GM21515 (cell line): ENCODE data around the gene NPAS3.

Source experiments
- ATAC-seq: cut with Tn5 transposase; IDR thresholded peaks from one replicate; pipeline ENCODE4 v1.9.1; 2021; ENCODE audit not compliant: unreplicated experiment

Gene NPAS3

DNA sequence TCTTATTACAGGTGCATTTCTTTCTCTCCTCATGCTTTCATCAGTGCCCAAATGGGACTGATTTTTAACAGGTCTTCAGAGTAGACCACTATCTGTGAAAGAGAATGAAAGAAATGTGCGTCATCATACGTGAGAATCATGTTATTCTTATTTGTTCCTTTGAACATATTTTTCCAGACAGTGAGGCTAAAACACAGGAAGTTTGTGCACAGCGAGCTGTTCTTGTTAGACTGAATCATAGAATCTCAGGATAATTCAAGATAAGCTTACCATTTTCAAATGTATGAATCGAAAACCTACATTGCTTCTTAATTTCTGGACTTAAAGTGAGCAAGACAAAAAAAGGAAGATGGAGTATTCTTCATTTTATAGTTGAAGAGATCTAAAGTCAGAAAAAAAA, 629.1 kb downstream of the NPAS3 start:
- ATAC-seq = no peak

DNA sequence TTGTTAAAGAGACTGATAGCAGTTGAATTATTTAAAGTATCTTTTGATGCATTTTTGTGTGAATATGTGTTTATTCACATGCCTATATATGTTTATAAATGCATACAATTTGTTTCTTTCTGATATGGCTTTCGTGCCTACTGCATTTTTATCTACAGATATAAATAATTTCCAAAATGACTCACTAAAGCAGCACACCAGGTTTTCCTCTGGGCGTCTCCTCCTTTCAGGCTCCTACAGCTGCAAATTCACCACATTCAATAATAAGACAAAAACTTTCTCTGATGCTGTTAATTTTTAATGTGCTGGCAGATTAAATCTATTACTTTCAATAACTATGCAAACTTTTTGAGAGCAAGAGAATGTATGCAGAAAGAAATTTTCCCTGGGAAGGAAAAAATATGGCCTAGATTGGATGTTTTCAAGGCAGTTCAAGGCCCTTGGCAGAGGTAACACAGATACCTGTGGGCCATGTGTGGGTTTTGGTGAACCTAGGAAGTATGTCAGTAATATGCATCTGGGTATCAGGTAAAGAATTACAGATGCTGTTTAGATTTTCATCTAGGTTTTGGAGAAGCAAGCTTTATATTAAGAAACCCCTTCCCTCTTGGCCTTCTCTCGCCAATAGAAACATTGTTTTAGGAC, 630.4 kb downstream of the NPAS3 start:
- no peak for ATAC-seq

DNA sequence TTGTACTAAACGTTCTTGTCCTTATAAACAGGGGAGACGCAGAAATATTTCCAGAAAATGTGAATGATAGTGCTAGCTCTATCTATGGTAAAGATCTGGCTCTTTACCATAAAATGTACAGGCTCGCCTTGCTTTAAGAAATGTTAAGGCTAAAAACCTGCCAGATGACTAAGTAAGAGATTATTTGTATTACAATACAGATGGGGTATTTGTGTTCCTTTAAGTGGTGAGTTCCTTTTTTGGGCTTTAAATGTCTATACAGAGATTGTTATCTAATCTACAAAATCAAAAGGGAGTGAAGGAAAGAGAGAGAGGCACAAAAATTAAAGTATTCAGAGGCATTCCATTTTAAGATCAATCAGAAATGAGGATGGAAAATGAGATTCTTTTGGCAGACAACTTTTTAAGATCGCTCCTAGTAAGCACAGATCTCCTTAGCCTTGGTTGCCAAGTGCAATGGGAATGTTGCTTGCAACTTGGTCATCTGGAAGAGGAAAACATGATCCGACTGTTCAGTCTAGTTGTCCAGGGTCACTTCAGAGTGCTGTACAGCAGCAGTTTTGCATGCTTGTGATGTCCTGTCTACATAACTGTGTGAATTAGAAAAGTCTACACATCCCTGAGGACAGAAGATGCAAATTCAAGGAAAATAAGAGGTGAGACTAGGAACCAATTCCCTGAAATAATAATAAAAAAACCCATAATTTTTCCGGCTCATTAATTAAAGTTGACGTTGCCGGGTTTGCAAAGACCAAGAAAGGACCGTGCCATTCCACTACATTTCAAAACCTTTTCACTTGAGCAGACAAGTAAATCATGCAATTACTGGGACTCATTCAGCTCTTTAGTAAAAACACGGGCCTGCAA, 631.4 kb downstream of the NPAS3 start:
- no peak for ATAC-seq

DNA sequence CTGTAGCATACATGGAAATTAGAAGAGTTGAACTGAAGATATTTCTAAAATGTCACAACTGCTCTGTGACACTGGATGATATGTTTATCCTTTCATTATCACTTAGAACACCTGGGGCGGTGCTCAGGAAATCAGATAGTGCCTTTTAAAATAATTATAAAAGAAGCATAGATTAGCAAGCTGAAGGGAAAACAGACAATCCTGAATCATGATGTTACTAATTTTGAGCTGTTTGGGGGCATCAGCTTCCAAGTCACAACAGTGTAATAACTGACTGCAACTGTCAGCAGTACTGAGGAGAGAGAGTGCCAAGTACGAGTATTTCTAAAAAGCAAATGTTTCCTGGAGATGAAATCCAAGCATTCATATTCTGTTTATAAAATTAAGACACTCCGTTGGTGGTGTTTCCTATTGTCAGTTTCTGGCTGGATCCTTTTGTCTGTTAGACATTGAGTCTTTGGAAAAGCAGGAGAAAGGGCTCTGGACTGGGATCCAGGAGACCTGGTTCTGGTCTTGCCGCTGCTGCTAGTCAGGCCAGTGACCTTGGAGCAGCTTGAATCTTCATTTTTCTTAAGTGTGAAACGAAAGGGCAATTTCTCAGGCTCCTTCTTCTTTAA, 632.1 kb downstream of the NPAS3 start:
- ATAC-seq = no peak

DNA sequence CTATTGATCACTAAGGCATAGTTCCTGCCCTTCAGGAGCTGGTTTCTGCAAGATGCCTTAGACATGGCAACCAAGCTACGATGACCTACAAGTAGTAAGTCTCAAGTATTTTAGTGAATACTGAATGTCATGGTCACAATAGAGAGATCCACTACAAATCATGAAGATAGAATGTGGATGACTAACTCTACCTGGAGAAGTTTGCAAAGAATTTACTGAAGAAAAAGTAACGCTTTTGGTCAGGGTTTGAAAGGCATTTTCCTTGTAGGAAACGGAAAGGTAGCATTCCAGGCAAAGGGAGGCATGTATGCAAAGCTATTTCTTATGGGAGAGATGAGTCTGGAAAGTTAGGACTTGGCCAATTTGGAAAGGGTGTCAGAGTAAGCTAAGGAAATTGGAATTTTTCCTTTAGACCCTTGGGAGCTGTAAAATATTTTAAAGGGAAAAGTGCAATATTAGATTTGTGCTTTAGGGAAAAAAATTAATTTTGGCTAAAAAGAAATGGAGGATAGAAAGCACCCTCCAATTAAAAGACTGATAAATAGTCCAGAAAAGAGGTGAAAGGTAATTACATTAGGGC, 634.7 kb downstream of the NPAS3 start:
- no peak for ATAC-seq

DNA sequence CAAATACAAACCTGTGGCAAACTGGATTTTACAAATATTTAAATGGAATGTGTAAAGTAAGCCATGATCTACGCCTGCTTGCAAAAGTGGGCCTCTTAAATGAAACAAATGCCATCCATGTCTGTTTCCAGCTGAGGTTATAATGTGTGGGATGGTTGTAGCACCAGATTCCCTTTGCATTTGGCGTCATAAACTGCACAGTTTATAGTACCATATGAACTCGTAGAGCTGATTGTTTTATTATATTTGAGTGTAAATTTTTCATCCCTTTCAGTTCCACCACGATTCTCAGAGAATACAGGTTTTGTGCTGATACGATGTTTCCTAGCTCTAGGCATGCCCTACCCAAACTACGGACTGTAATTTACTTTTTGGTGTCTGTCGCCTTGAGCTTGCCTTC, 637.3 kb downstream of the NPAS3 start:
- ATAC-seq = no peak

DNA sequence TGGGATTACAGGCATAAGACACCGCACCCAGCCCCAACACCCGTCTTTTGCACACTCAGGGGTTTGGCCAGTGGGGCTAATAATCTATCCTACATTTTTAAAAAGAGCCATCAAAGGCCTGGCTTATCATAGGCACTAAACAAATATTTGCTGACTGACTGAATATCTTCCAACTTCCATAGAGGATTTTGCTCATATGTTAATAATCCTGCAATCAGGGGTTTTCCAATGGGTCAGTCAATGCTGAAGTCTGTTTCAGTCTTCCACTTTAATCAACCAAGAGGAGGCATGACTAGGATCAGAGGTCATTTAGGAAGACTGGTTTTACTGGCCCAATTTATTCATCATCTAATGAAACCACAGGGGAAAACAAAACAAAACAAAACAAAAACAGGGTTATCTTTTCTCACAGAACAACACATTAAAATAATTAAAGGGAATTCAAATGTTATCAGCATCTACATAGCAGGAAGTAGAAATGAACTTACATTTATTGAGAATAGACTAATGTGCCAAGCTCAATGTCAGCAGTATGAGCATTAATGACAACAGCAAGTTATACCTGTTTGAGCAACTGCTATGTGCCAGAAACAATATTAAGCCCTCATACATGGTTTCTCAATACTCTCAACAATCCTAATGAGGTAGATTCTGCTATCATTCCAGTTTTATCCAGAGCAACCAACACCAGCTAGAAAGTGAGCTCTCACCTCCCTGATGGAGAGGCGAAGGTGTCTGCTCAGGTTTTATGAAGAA, 640.0 kb downstream of the NPAS3 start:
- no peak for ATAC-seq

DNA sequence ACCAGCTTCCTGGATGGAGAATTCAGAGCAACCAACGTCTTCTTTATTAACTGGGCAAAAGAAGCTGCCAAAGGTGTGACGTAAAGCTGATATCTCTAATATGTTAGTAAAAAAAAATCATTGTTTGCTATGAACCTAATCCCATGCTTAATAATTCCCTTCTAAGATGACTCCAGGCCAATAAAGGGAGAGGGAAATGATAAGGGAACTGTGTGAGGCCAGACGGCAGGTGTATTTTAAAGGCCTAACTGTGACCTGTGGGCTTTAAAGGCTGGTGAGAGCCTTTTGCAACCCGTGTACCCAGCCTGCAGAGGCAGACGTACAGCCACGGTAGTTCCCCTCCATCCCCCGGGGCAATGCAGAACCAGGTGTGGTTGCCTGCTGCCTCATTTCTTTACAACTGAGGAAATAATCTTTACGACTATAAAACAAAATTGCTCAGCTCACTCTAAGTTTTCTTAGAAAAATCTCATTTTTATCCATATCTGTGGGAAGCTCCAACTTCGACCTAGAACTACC, 641.6 kb downstream of the NPAS3 start:
- no peak for ATAC-seq

DNA sequence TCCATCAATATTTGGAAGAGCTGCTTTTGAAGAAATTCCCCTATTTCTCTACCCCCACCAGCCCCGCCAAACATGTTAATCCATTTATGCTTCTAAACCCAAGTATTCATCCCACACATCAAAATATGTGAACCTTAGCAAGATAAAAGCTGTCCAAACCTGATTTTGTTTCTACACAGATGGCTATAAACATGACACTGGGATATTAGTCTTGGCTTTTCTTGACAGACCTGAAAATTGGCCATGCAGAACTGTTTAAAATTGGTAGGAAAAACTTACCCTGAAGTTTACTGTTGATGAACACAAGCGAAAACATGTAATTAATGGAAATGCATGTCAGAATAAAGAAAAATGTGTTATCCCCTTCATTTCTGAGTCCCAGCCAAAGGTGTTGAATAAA, 642.2 kb downstream of the NPAS3 start:
- ATAC-seq = no peak

DNA sequence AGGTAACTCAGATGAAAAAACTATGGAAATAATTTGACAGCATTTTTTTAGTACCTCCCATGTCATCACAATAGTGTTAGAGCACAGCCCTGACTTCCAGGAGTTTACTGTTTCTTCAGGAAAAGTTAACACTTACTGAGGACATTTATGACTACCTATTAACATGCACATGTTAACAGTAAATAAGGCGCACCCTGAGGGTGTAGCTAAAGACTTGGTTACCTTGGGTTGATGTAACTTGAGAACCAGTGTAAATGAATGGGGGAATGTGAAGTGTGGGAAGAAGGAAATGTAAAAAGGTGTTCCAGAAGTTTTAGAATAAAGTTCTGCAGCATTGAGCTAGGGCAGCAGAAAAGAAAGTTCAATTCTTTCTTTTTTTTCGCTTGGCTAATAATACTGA, 646.0 kb downstream of the NPAS3 start:
- no peak for ATAC-seq

DNA sequence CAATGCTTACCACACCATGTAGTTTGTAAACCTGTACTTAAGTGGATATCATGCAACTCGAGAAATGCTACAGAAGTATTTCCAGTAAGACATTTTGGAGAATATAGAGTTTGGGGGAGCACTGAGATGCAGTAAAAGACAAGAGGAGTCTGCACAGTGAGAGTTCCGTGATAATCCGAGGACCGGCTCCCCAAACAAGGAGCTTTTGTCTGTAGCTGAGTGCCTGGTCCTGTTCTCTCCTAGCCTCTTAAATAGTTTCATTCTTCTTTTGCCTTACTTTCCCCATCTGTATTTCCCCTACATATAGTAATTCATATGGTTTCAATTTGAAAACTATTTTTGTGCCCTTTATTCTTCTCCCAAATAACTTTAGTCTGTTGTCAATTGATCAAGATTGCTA, 648.1 kb downstream of the NPAS3 start:
- ATAC-seq = no peak

DNA sequence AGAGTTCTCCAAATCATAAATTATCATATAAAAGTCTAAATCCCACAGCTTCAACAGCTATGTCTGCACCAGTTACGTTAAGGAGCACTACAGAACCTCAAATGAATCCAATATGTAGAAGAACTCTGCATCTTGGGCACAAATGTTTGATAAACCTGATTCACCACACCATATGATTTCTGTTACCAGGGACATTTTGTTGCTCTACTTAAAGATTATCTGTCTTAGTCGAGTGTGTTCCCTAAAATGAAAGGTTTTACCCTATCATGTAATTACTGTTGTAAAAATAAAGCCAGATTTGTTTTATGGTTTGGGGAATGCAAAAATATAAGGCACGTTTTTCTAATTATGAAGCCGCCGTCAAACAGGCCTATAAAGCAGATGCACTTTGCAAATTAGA, 649.1 kb downstream of the NPAS3 start:
- ATAC-seq = no peak

DNA sequence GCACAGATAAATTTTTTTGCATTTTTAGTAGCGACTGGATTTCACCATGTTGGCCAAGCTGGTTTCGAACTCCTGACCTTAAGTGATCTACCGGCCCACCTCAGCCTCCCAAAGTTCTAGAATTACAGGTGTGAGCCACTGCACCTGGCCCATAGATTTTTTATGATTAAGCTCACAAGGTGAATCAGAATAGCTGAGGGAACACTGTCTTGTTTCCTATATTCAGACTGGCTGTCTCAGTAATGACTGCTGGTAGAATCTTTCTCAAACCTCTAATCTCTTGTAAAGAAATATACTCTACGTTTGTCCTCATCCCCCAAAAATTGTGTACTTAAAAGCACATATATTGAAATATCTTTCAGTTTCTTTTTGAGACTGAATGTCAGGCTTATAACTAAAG, 650.1 kb downstream of the NPAS3 start:
- no peak for ATAC-seq

DNA sequence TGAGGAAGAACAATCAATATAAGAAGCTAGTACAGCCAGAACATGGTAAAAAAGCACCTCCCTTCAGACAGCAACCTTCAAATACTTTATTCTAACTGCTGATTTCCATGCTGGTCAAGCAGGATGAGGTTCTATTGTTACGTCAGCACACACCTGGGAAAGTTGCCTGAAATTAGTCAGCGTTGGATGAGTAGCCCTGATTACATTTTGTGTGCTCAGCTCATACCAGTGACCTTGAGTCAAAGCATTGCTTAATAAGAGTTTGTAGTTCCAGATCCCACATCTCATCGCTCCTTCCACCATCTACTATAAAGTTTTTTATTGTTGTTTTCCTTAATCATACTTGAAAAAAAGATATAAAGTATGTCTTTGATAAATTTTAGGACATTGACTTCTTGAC, 650.7 kb downstream of the NPAS3 start:
- ATAC-seq = no peak

DNA sequence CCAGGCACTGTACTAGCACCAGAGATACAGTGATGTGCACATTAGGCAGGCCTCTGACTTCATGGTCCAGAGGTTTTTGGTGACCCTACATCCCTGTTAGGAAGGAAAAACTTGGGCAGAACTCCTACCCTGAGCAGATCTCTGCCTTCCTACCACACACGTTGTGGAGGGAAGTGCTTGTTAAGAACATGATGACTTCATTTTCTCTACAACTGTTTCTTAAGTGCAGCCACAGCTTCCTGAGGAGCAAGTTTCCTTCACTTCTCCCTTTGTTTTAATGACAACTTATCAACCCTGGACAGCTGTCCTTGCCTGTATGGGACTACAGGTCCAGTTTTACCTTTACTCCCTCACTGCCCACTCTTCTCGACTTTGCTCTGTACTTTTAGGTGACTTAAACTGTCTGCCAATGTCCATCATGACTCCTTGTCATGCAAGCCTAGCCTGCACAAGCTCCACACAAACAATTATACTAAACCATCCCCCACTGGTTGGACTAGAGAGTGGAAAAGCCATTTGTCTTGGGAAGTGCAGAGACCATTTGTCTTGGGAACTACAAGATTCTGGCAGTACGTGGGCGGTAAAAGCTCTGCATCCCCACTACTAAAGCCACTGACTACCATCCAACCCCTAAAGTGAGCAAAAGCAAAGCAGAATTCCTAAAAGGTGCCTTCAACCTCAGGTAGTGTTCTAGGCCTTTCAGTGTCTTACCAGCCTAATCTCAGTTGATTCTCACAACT, 652.4 kb downstream of the NPAS3 start:
- no peak for ATAC-seq

DNA sequence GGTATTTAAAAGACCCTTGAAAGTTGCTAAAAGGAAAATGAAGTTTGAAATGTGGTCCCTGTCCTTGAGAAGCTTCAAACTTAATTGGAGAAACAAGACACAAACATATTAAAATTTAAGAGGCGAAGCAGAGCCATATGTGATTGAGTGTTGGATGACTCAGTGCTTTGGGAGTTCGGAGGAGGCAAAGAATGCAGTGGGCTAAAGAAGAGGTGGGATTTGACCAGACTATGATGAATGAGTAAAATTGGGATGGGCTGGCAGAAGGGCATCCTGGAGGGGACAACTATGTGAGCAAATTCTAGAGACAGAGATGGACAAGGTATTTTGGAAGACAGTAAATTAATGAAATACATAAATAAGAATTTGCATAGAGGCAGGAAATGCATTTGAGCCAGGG, 653.6 kb downstream of the NPAS3 start:
- no peak for ATAC-seq

DNA sequence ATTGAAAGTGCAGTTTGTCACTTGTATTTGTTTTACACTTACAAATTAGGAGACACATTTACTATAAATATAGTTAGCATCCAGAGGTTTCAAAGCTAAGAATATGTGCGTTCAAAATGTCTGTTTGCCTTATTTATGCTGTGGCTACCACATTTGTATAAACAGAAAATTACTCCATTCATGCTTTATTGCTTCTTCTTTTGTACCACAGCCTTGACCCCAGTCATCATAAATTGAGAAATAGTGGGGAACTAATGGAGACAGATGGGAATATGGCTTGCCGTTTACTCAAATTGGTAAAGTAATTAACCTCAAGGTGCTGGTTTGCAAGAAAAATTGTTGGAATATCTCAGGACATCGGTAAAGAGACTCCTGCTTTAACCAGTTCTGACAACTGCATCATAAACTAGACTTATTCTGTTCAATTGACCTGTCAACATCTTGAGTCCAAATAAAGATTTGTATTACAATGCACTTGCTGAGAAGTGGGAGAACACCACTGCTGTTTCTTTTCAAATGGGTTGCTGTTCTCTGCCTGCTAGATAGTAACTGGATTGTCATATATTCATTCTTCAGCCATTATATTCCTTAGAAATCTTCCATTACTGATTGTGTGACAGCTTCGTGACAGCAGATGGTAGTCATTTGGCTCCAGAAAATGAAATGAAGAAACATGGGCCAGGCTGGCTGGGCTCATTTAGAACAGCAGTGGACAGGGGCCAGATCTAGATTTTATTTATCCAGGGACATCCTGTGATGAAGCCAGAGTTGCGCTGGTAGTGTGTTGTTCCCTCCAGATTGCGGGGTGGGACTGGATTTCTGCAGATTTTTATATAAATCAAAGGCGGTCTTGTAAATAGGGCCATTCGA, 657.8 kb downstream of the NPAS3 start:
- no peak for ATAC-seq

DNA sequence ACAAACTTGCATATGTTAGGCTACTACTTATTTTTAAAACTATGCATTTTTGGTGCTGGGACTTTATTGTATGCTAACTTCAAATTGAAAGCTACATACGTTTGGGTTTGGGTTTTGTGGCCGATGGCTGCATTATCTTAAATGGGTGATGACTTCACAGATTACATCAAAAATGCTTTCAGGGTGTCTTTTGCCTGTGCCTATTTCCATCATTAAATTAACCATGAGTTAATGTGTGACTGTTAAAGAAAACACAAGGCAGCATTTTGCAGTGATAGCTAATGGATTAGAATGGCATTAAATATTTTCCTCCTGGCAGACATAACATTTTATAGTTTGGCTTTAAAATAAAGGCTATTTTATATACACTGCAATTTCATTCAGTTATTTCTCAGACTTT, 659.9 kb downstream of the NPAS3 start:
- ATAC-seq = no peak

DNA sequence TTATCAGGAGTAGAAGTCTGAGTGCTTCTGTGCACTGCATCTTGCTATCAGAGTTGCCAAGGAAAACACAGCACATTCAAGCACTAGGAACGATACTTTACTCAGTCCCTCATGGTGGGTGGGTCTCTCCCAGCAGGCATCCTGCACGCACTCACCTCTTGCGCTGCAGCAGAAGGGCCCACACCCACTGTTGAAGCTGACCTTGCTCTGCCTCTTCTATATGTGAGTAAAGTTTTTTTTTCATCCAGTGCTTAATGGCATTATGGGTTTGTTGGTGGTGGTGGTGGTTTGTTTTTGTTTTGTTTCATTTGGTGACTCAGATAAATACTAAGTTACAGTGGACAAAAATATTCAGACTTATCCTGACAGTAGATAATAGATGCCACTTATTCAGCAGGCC, 663.7 kb downstream of the NPAS3 start:
- ATAC-seq = no peak
